K562 (cell line): ENCODE results near the gene TP53BP1. TPM values are rescaled to one million over a fixed set of nuclear protein-coding genes. Genes with fewer than 3 reads are reported as not detected.

Source experiments
- ATF3 ChIP-seq, 2 experiments: fragments of 450-650 bp in 1 of 2; sonication (generic) in 1 of 2; formaldehyde crosslinking in 1 of 2; IDR thresholded peaks in 1 of 2; conservative IDR thresholded peaks in 1 of 2; 2 replicates each; pipeline versions ENCODE4 v1.6.1 to v1.8.1; 2016 to 2023; ENCODE audit warnings: mild to moderate bottlenecking in 2 of 2, moderate library complexity in 2 of 2, inconsistent platforms in 1 of 2, missing genetic modification reagents in 1 of 2
- CEBPB ChIP-seq: fragments of 450-650 bp; IDR thresholded peaks from 2 replicates; pipeline ENCODE4 v1.6.1; 2016; ENCODE audit warnings: missing genetic modification characterization, missing compliant biosample characterization
- HMG20B ChIP-seq: fragments of 250-450 bp; sonication (Bioruptor Pico); IDR thresholded peaks from 2 replicates; pipeline ENCODE4 v1.5.0; 2021; ENCODE audit warnings: mild to moderate bottlenecking
- HNRNPLL ChIP-seq: fragments of 200-400 bp; formaldehyde crosslinking; IDR thresholded peaks from 2 replicates; pipeline ENCODE4 v1.6.1; 2017; ENCODE audit warnings: low read length, low read depth, mild to moderate bottlenecking; ENCODE audit not compliant: poor library complexity, severe bottlenecking
- JUND ChIP-seq, 2 experiments: IDR thresholded peaks; 2 replicates in 1 of 2; 3 replicates in 1 of 2; pipeline ENCODE4 v1.6.1; 2011; ENCODE audit warnings: borderline replicate concordance in 2 of 2, low read depth in 2 of 2, low read length in 2 of 2, improper control_type of control experiment in 1 of 2, missing biosample characterization in 1 of 2, missing genetic modification characterization in 1 of 2, missing genetic modification reagents in 1 of 2
- KDM2B ChIP-seq: fragments of 250-450 bp; sonication (Bioruptor Pico); IDR thresholded peaks from 2 replicates; pipeline ENCODE4 v1.8.0; 2021; ENCODE audit warnings: mild to moderate bottlenecking, moderate library complexity
- MCM3 ChIP-seq: fragments of 450-650 bp; IDR thresholded peaks from 2 replicates; pipeline ENCODE4 v1.6.1; 2016
- NFIC ChIP-seq: fragments of 450-650 bp; IDR thresholded peaks from 2 replicates; pipeline ENCODE4 v1.6.1; 2017; ENCODE audit warnings: mild to moderate bottlenecking, inconsistent platforms
- NFYB ChIP-seq: IDR thresholded peaks from 2 replicates; pipeline ENCODE4 v1.6.1; 2011; ENCODE audit warnings: mild to moderate bottlenecking, moderate library complexity; ENCODE audit not compliant: insufficient read length; ENCODE audit errors: extremely low read depth
- PCBP1 ChIP-seq: fragments of 200-400 bp; formaldehyde crosslinking; IDR thresholded peaks from 2 replicates; pipeline ENCODE4 v1.6.1; 2018; ENCODE audit warnings: mild to moderate bottlenecking, low read depth, low read length; ENCODE audit not compliant: poor library complexity, severe bottlenecking
- RBM39 ChIP-seq: fragments of 200-400 bp; formaldehyde crosslinking; optimal IDR thresholded peaks from 2 replicates; pipeline ENCODE3; 2018; ENCODE audit warnings: low read depth, low read length
- RFX5 ChIP-seq: IDR thresholded peaks from 2 replicates; pipeline ENCODE4 v1.6.1; 2011; ENCODE audit warnings: low read depth, mild to moderate bottlenecking, improper control_type of control experiment, low read length
- TGIF2 ChIP-seq: sonication (generic); formaldehyde crosslinking; IDR thresholded peaks from 2 replicates; pipeline ENCODE4 v1.8.1; 2022; ENCODE audit warnings: mild to moderate bottlenecking, missing genetic modification reagents, moderate library complexity
- YY1 ChIP-seq, 3 experiments: IDR thresholded peaks; 2 replicates each; pipeline ENCODE4 v1.6.1; 2011; ENCODE audit warnings: low read length in 2 of 3, mild to moderate bottlenecking in 2 of 3, moderate library complexity in 2 of 3, borderline replicate concordance in 1 of 3, control low read depth in 1 of 3, low read depth in 1 of 3; ENCODE audit not compliant: insufficient read depth in 3 of 3, insufficient replicate concordance in 2 of 3, control insufficient read depth in 1 of 3, insufficient read length in 1 of 3; ENCODE audit errors: extremely low read depth in 1 of 3
- ZC3H4 ChIP-seq: sonication (generic); formaldehyde crosslinking; IDR thresholded peaks from 2 replicates; pipeline ENCODE4 v1.9.0; 2021; ENCODE audit warnings: missing genetic modification reagents, borderline replicate concordance
- ZNF175 ChIP-seq: fragments of 200-800 bp; sonication (Bioruptor generic); IDR thresholded peaks from 2 replicates; pipeline ENCODE4 v1.6.1; 2016; ENCODE audit warnings: low read depth, mild to moderate bottlenecking, missing genetic modification characterization, missing compliant biosample characterization
- ZNF512 ChIP-seq: IDR thresholded peaks from 2 replicates; pipeline ENCODE4 v1.6.1; 2016; ENCODE audit warnings: missing genetic modification characterization, missing compliant biosample characterization
- ZNF57 ChIP-seq: fragments of 450-650 bp; formaldehyde crosslinking; IDR thresholded peaks from 2 replicates; pipeline ENCODE4 v1.4.0; 2020; ENCODE audit warnings: mild to moderate bottlenecking, moderate library complexity
- ZNF699 ChIP-seq: fragments of 250-450 bp; sonication (Bioruptor Pico); IDR thresholded peaks from 2 replicates; pipeline ENCODE4 v1.8.0; 2021; ENCODE audit warnings: mild to moderate bottlenecking, moderate library complexity; ENCODE audit not compliant: insufficient replicate concordance
- ZNF778 ChIP-seq: fragments of 450-650 bp; formaldehyde crosslinking; IDR thresholded peaks from 2 replicates; pipeline ENCODE4 v1.4.0; 2020; ENCODE audit warnings: mild to moderate bottlenecking, moderate library complexity
- polyA plus RNA-seq, 8 experiments: library from polyadenylated mRNA; depleted of rRNA in 4 of 8; stranded (reverse) in 5 of 8; unstranded in 3 of 8; fragments of >200 nt; fragmentation: Nextera tagmentation in 2 of 8; fragmentation: Illumina TruSeq in 1 of 8; extraction: Ambion mirVana in 2 of 8; extraction: Trizol in 1 of 8; gene quantifications; 2 replicates each; pipeline versions ENCODE4 v1.2.1 to v1.2.3, GENCODE V29; 2011 to 2014; ENCODE audit warnings: inconsistent platforms in 1 of 8, missing spikeins in 1 of 8
- total RNA-seq, 7 experiments: library from RNA; depleted of rRNA in 6 of 7; stranded (reverse); fragments of >200 nt in 6 of 7; fragmentation: Illumina TruSeq in 2 of 7; extraction: Trizol in 2 of 7; gene quantifications; 2 replicates each; pipeline versions ENCODE4 v1.2.1 to v1.2.3, GENCODE V29; 2011 to 2021; ENCODE audit warnings: low replicate concordance in 1 of 7
- TF ChIP-seq, protein P1 (sequence below): fragments of 200-800 bp; sonication (Bioruptor generic); IDR thresholded peaks from 2 replicates; pipeline ENCODE4 v1.6.1; 2017; ENCODE audit warnings: missing genetic modification characterization, missing compliant biosample characterization

TP53BP1 gene
- total and polyA plus RNA-seq, 9 of the 15 experiments (the other 6 are each of a cell fraction or from before 2014, with no cell fraction given): 5.7 to 63.3 (median 30.9) TPM

DNA sequence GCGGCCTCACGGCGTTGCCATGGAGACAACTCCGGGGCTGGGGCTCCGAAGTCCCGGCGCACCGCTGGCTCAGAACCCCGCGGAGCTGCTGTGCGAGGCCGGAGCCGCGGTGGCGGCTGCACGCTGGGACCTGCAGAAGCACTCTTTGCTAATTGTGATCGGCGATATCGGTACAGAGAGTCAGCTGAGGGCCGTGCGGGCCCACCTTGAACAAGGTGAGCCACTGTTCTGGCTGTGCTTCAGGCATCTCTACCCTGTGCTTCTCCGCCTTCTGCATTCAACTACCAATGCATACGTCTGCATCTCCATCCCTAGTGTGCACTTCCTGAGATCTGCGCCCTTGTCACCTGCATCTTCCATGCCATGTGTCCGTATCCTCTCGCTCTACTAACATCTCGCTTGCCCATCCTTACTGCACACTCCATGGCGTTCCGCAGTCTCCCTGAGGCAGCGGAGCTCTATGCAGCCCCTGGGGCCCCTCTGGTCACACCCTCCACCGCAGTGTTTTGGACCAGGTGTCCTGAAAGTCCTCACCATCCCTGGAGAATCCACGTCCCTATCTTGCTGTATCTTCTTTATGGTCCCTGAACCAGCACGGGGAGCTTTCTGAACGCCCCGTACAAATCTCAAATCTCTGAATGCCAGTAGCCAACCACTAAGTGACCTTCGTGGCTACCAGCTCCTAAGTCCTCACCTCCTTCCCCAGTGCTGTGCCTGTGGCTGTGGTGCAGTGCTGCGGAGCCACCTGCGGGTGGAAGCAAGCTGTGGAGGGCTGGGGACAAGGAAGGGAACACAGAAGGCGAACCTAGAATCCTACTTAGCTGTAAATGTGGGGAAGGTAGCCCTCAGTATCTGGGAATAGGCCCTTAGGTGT lies 18.3 kb upstream of the TP53BP1 start (continued):
- TF ChIP-seq NFYB (no peak), ZNF699 (no peak), ZC3H4 (peak; percentile 55; the same call in 1 of the 2 replicates), RBM39 (no peak), TGIF2 (CRISPR knock-in tag) (no peak), RFX5 (no peak), KDM2B (CRISPR knock-in tag) (peak; percentile 93; the same call in 1 of the 2 replicates), YY1 (IDR thresholded peaks at IDR 0.05; ENCODE audit: borderline replicate concordance in 1 of 3, control insufficient read depth in 1 of 3, extremely low read depth in 1 of 3, insufficient read depth in 3 of 3, insufficient read length in 1 of 3, insufficient replicate concordance in 2 of 3, low read depth in 1 of 3, low read length in 2 of 3) (no peak), ZNF512 (tag) (no peak), CEBPB (tag) (no peak), HNRNPLL (peak; percentile 97), JUND (IDR thresholded peaks at IDR 0.05; ENCODE audit: borderline replicate concordance, low read depth, low read length) (peak; percentile 41; the same call in 1 of the 2 replicates), JUND (tag; IDR thresholded peaks at IDR 0.05; ENCODE audit: borderline replicate concordance, low read depth, low read length) (peak; percentile 36; the same call in 1 of the 3 replicates), HMG20B (CRISPR knock-in tag) (no peak), ZNF175 (no peak), MCM3 (no peak), ZNF57 (CRISPR knock-in tag) (no peak), PCBP1 (no peak), ATF3 (IDR thresholded peaks at IDR 0.05) (no peak), ATF3 (CRISPR knock-in tag; conservative IDR thresholded peaks at IDR 0.05) (0 out of 2 replicates have a peak, but pooled peaks have one; percentile 41), ZNF778 (CRISPR knock-in tag) (no peak), NFIC (no peak)
- TF ChIP-seq, protein P1, sequence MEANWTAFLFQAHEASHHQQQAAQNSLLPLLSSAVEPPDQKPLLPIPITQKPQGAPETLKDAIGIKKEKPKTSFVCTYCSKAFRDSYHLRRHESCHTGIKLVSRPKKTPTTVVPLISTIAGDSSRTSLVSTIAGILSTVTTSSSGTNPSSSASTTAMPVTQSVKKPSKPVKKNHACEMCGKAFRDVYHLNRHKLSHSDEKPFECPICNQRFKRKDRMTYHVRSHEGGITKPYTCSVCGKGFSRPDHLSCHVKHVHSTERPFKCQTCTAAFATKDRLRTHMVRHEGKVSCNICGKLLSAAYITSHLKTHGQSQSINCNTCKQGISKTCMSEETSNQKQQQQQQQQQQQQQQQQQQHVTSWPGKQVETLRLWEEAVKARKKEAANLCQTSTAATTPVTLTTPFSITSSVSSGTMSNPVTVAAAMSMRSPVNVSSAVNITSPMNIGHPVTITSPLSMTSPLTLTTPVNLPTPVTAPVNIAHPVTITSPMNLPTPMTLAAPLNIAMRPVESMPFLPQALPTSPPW: no peak
